Lung (tissue), 12 donors: ENCODE data around the gene ZFYVE19. TPM values are rescaled to one million over a fixed set of nuclear protein-coding genes. Genes with fewer than 3 reads are reported as not detected.

Source experiments
- ATAC-seq: fragments of 200-7000 bp; cut with Tn5 transposase; one replicate; pipeline ENCODE4 v1.9.1; 2020; ENCODE audit warnings: moderate number of reproducible peaks; ENCODE audit not compliant: insufficient read depth, low FRiP score
- DNase-seq, 3 donors: peaks; one replicate each; pipeline ENCODE4 v3.0.0-alpha.2; 2013 to 2017
- H3K27ac ChIP-seq, 2 donors: one replicate each; pipeline ENCODE4 v1.5.1; 2013; ENCODE audit warnings: mild to moderate bottlenecking in 2 of 2, moderate library complexity in 2 of 2, control low read depth in 1 of 2, inconsistent platforms in 1 of 2, low read depth in 1 of 2, low read length in 1 of 2
- H3K27me3 ChIP-seq, 3 donors: one replicate each; pipeline ENCODE4 v1.5.1; 2013; ENCODE audit warnings: low read length in 2 of 3; ENCODE audit not compliant: control insufficient read depth in 3 of 3, insufficient read depth in 3 of 3
- H3K36me3 ChIP-seq, 4 donors: one replicate each; pipeline ENCODE4 v1.5.1; 2013; ENCODE audit warnings: low read length in 4 of 4, mild to moderate bottlenecking in 1 of 4, moderate library complexity in 1 of 4; ENCODE audit not compliant: control insufficient read depth in 4 of 4, insufficient read depth in 4 of 4
- H3K4me1 ChIP-seq, 5 donors: one replicate each; pipeline ENCODE4 v1.5.1; 2013; ENCODE audit warnings: low read length in 5 of 5, mild to moderate bottlenecking in 2 of 5, moderate library complexity in 1 of 5; ENCODE audit not compliant: control insufficient read depth in 5 of 5, insufficient read depth in 5 of 5
- H3K4me3 ChIP-seq: one replicate; pipeline ENCODE4 v1.5.1; 2013; ENCODE audit warnings: mild to moderate bottlenecking, control low read depth, moderate library complexity
- H3K9ac ChIP-seq, 2 donors: one replicate each; pipeline ENCODE4 v1.5.1; 2013; ENCODE audit warnings: low read length in 2 of 2, control low read depth in 1 of 2; ENCODE audit not compliant: insufficient read depth in 1 of 2
- H3K9me3 ChIP-seq, 4 donors: one replicate each; pipeline ENCODE4 v1.5.1; 2013; ENCODE audit warnings: low read length in 3 of 4, mild to moderate bottlenecking in 1 of 4, moderate library complexity in 1 of 4; ENCODE audit not compliant: control insufficient read depth in 4 of 4, insufficient read depth in 3 of 4
- WGBS, 2 donors: extraction: QIAGEN DNeasy Blood & Tissue Kit; methylation state at CpG; one replicate each; pipeline ENCODE4 v1.1.7; 2013; 5-methylcytosine and 5-hydroxymethylcytosine counted together
- polyA plus RNA-seq, 2 donors: library from polyadenylated mRNA; stranded (reverse); fragments of 200-250 nt; gene quantifications; one replicate each; pipeline ENCODE4 v1.2.1, GENCODE V29; 2013
- total RNA-seq, 2 donors: library from RNA; depleted of rRNA in 1 of 2; stranded (reverse); fragments of >200 nt in 1 of 2; gene quantifications; one replicate each; pipeline ENCODE4 v1.2.1, GENCODE V29; 2014 to 2021
- TF ChIP-seq, protein P1 (sequence below): IDR thresholded peaks from 2 replicates; pipeline ENCODE4 v1.5.1; 2012; ENCODE audit warnings: mild to moderate bottlenecking; ENCODE audit errors: control extremely low read depth, extremely low read depth
- donor health status: control.
- donor health status: control.
- donor health status: Bipolar disorder and iron deficiency.
- donor health status: healthy.
- donor health status: DM: yes; HTN: yes; CAD: no.

The ZFYVE19 gene
- total and polyA plus RNA-seq, 4 donors = 17.3 to 25.0 (median 21.2) TPM

DNA sequence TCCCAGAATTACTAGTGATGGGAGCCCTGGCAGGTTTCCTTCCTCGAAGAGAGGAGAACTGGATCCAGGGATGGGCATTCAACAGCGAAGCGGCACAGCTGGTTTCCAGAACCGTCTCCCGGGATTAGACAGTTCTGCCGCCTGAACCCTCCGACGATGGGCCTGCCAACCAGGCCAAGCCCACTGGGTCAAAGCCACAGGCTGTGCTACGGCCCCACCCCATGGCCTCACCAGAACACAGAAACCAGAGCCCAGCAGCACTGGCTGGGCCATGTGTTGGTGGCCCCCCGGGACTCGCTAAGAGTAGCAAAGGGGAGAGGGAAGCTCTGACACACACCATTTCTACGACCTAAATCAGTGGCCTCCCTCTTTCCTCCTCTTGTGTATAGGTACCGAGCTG lies 34.9 kb upstream of the ZFYVE19 start:
- H3K4me3 ChIP-seq = no peak overlapping the region
- whole genome bisulfite sequencing, 2 donors = 93 to 94% methylated on average over 13 of the region's 13 CpGs
- H3K4me1 ChIP-seq = peaks cover 0 to 7% (median 0%) of the 10 kb centered on the region in 5 donors
- no peak overlapping the region for H3K9ac ChIP-seq
- ATAC-seq (no peak), DNase-seq (no peak)
- H3K27me3 ChIP-seq = no peaks in the 10 kb centered on the region
- TF ChIP-seq, protein P1, sequence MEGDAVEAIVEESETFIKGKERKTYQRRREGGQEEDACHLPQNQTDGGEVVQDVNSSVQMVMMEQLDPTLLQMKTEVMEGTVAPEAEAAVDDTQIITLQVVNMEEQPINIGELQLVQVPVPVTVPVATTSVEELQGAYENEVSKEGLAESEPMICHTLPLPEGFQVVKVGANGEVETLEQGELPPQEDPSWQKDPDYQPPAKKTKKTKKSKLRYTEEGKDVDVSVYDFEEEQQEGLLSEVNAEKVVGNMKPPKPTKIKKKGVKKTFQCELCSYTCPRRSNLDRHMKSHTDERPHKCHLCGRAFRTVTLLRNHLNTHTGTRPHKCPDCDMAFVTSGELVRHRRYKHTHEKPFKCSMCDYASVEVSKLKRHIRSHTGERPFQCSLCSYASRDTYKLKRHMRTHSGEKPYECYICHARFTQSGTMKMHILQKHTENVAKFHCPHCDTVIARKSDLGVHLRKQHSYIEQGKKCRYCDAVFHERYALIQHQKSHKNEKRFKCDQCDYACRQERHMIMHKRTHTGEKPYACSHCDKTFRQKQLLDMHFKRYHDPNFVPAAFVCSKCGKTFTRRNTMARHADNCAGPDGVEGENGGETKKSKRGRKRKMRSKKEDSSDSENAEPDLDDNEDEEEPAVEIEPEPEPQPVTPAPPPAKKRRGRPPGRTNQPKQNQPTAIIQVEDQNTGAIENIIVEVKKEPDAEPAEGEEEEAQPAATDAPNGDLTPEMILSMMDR = no peak
- peaks cover 14 to 53% (median 33%) of the 10 kb centered on the region in 4 donors for H3K36me3 ChIP-seq
- H3K9me3 ChIP-seq = no peaks in the 10 kb centered on the region
- H3K27ac ChIP-seq = no peak overlapping the region

DNA sequence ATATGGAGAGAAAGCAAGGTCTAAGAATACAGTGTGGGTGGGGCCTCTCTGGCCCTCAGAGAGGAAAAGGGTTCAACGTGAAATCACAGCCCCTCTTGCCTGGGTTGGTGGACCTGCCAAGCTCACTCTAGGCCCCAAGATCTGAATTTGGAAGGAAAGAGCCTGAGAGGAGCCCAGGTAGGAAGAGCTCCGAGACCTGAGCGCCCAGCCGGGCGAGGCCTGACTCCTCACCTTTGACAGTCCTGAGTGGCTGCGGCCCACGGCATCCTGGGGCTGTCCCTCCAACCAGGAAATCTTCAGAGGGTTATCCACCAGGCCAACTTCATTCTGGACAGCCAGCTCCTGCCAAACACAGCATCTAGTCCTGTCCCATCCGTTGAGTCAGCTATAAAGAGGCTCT lies 33.4 kb upstream of the ZFYVE19 start:
- 86 to 94% methylated on average over 8 of the region's 8 CpGs for WGBS, 2 donors
- TF ChIP-seq, protein P1 = no peak
- H3K4me1 ChIP-seq = peaks cover 0 to 7% (median 0%) of the 10 kb centered on the region in 5 donors
- peaks cover 14 to 50% (median 37%) of the 10 kb centered on the region in 4 donors for H3K36me3 ChIP-seq
- DNase-seq (no peak), ATAC-seq (no peak)
- H3K9ac ChIP-seq = no peak overlapping the region
- H3K27me3 ChIP-seq = no peaks in the 10 kb centered on the region
- no peak overlapping the region for H3K27ac ChIP-seq
- H3K9me3 ChIP-seq = no peaks in the 10 kb centered on the region
- H3K4me3 ChIP-seq = no peak overlapping the region

- DNase-seq = no peak
- no peak for ATAC-seq
- H3K9ac ChIP-seq = no peak overlapping the region
- H3K4me1 ChIP-seq = peaks cover 0 to 7% (median 0%) of the 10 kb centered on the region in 5 donors
- H3K4me3 ChIP-seq = no peak overlapping the region
- H3K9me3 ChIP-seq = no peaks in the 10 kb centered on the region
- H3K36me3 ChIP-seq = peaks cover 14 to 51% (median 40%) of the 10 kb centered on the region in 4 donors
- TF ChIP-seq, protein P1 = no peak
- WGBS, 2 donors = 94 to 96% methylated on average over 6 of the region's 6 CpGs
- H3K27me3 ChIP-seq = no peaks in the 10 kb centered on the region
- H3K27ac ChIP-seq = no peak overlapping the region
These were observed 33.0 kb upstream of the ZFYVE19 start for GRCh38 chr15:40773902-40774301.

- ATAC-seq = no peak
- 92 to 96% methylated on average over 10 of the region's 10 CpGs for WGBS, 2 donors
- DNase-seq = no peak
- no peak overlapping the region for H3K27ac ChIP-seq
- H3K4me1 ChIP-seq = peaks cover 0 to 3% (median 0%) of the 10 kb centered on the region in 5 donors
- no peak overlapping the region for H3K4me3 ChIP-seq
- no peaks in the 10 kb centered on the region for H3K27me3 ChIP-seq
- H3K9me3 ChIP-seq = no peaks in the 10 kb centered on the region
- H3K36me3 ChIP-seq = peaks cover 14 to 54% (median 44%) of the 10 kb centered on the region in 4 donors
- TF ChIP-seq, protein P1 = no peak
- H3K9ac ChIP-seq = no peak overlapping the region
These were observed 31.9 kb upstream of the ZFYVE19 start for GRCh38 chr15:40775007-40775406.
